ENCODE measurements around the gene TTC28. TPM values are rescaled to one million over a fixed set of nuclear protein-coding genes. Genes with fewer than 3 reads are reported as not detected.

The TTC28 gene
- total and polyA plus RNA-seq, 2 donors (not counting 3 experiments of a cell fraction or from before 2014, with no cell fraction given) = 16.5 to 51.1 TPM

DNA sequence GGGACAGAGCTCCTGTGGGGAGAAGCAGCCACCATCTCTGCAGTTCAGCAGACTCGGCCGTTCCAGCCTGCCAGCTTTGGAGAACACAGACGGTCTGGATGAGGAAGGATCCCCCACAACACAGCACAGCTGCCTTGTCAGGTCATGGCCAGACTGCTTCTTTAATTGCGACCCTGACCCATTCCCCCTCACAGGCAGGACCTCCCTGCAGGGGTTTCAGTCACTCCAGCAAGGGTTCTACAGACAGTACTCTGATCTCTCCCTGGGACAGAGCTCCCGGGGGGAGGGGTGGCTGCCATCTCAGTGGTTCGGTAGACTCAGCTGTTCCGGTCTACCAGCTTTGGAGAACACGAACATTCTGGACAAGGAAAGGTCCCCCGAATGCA is 173.5 kb downstream of the TTC28 start:
- Histone ChIP-seq H2AFZ (ENCODE audit: low read depth, low read length) (no peak overlapping the region), H3K36me3 (ENCODE audit: control insufficient read depth in 2 of 2, extremely low read depth in 1 of 2, insufficient read depth in 2 of 2, low read length in 2 of 2) (peaks cover 0 to 3% of the 10 kb centered on the region in 2 experiments), H3K9me1 (replicated peaks; ENCODE audit: control insufficient read depth, extremely low read depth, insufficient read depth, low read length) (no peaks in the 10 kb centered on the region), H3K9ac (replicated peaks; ENCODE audit: extremely low read depth, insufficient read depth, low read length) (no peak overlapping the region), H4K20me1 (replicated peaks; ENCODE audit: control insufficient read depth, extremely low read depth, insufficient read depth, low read length) (no peaks in the 10 kb centered on the region), H3K9me3 (replicated peaks; ENCODE audit: control insufficient read depth, insufficient read depth, low read length) (no peaks in the 10 kb centered on the region), H3K79me2 (ENCODE audit: control insufficient read depth, insufficient read depth, low read length) (peaks cover 2% of the 10 kb centered on the region), H3K27ac (ENCODE audit: insufficient read depth, low read depth, low read length) (no peak overlapping the region), H3K4me2 (ENCODE audit: insufficient read depth, low read length) (no peak overlapping the region), H3K27me3 (ENCODE audit: control insufficient read depth in 2 of 2, insufficient read depth in 2 of 2, low read length in 2 of 2) (no peaks in the 10 kb centered on the region), H3K4me1 (ENCODE audit: control insufficient read depth, extremely low read depth, insufficient read depth, low read length) (no peaks in the 10 kb centered on the region), H3K4me3 (replicated peaks in 1 of 3; ENCODE audit: insufficient read depth in 1 of 3, low read depth in 1 of 3, low read length in 3 of 3) (no peak overlapping the region)
- FAIRE-seq (no peak), DNase-seq (ENCODE audit: low read depth, low spot score) (no peak)
- ChIA-PET CTCF (interaction anchor here (0.8 kb wide), 1 partner anchor 14 kb away, joined by 3 read pairs; no protein-coding TSS in a partner anchor), POLR2A (no interaction called here)
- BruUV-seq (replicated peaks) = no TSS peak
- intact Hi-C loops (cut with micrococcal nuclease) = no loop called here
- TF ChIP-seq MAX (IDR thresholded peaks at IDR 0.05; ENCODE audit: insufficient read depth, insufficient read length) (no peak), FOS (IDR thresholded peaks at IDR 0.05; ENCODE audit: borderline replicate concordance, insufficient read depth, low read length) (no peak), CTCF (IDR thresholded peaks at IDR 0.05; ENCODE audit: extremely low read depth in 1 of 2, insufficient read depth in 1 of 2, low read depth in 1 of 2, low read length in 2 of 2) (no peak), GATA2 (IDR thresholded peaks at IDR 0.05; ENCODE audit: insufficient read depth, insufficient read length, low read depth, low read length) (no peak), POLR2A (IDR thresholded peaks at IDR 0.05; ENCODE audit: low read depth, low read length) (no peak), MYC (IDR thresholded peaks at IDR 0.05; ENCODE audit: low read depth, low read length) (no peak), POLR2AphosphoS5 (IDR thresholded peaks at IDR 0.05; ENCODE audit: insufficient read depth, low read depth, low read length) (no peak), EZH2 (IDR thresholded peaks at IDR 0.05; ENCODE audit: borderline replicate concordance, low read depth, low read length, severe bottlenecking) (no peak), JUN (IDR thresholded peaks at IDR 0.05; ENCODE audit: borderline replicate concordance, insufficient read depth, insufficient read length, low read depth) (no peak)
- dilution Hi-C loops (cut with MboI; ENCODE audit: extremely low pct_ligation_motif_present, low sequenced_read_pairs) = no loop called here

Data from endothelial cell of umbilical vein (primary cell).